PC-9 (cell line): ENCODE results near the gene JAGN1. TPM values are rescaled to one million over a fixed set of nuclear protein-coding genes. Genes with fewer than 3 reads are reported as not detected.
A peak's percentile ranks its signal among the peaks of the same experiment; 100 is the strongest.

Experiments
- BruUV-seq: library from RNA; stranded (reverse); fragments of 400-500 nt; replicated peaks from 2 replicates; lab custom pipeline; 2021; lab: Mats Ljungman, UMichigan
- CTCF ChIA-PET: fragments of 300-600 bp; sonication (Branson Sonifier 250); formaldehyde crosslinking; loops from one replicate; lab custom pipeline; 2022; ENCODE audit warnings: antibody characterized with exemption; lab: Charles Lee
- POLR2A ChIA-PET: fragments of 300-600 bp; sonication (Branson Sonifier 250); formaldehyde crosslinking; loops from one replicate; lab custom pipeline; 2022; ENCODE audit warnings: antibody characterized with exemption; ENCODE audit not compliant: unreplicated experiment; lab: Charles Lee
- DNase-seq, 2 experiments: peaks; one replicate each; pipeline versions ENCODE4 v3.0.0 to v3.0.0-alpha.2; 2015 to 2022; ENCODE audit warnings: mixed read lengths in 1 of 2
- H2AFZ ChIP-seq: fragments of 200-600 bp; sonication (generic); 2 replicates; pipeline ENCODE4 v1.8.1; 2017; ENCODE audit warnings: antibody characterized with exemption
- H3F3A ChIP-seq: fragments of 200-600 bp; sonication (generic); 2 replicates; pipeline ENCODE4 v1.8.1; 2017; ENCODE audit warnings: antibody characterized with exemption, mild to moderate bottlenecking, low read depth; ENCODE audit not compliant: insufficient read depth
- H3K27ac ChIP-seq: fragments of 200-600 bp; sonication (generic); 2 replicates; pipeline ENCODE4 v1.6.1; 2016; ENCODE audit warnings: mixed run types
- H3K27me3 ChIP-seq: fragments of 200-600 bp; sonication (generic); 2 replicates; pipeline ENCODE4 v1.6.1; 2016; ENCODE audit warnings: low read depth, mixed run types; ENCODE audit not compliant: insufficient read depth
- H3K36me3 ChIP-seq: fragments of 200-600 bp; sonication (generic); 2 replicates; pipeline ENCODE4 v1.6.1; 2016; ENCODE audit warnings: low read depth, mixed run types
- H3K4me1 ChIP-seq: fragments of 200-600 bp; sonication (generic); replicated peaks from 2 replicates; pipeline ENCODE4 v1.6.1; 2016; ENCODE audit warnings: mixed run types; ENCODE audit not compliant: insufficient read depth
- H3K4me2 ChIP-seq: fragments of 200-600 bp; sonication (generic); 2 replicates; pipeline ENCODE4 v1.6.1; 2017; ENCODE audit warnings: mixed run types
- H3K4me3 ChIP-seq: fragments of 200-600 bp; sonication (generic); 2 replicates; pipeline ENCODE4 v1.6.1; 2016; ENCODE audit warnings: mixed run types
- H3K79me2 ChIP-seq: fragments of 200-600 bp; sonication (generic); 2 replicates; pipeline ENCODE4 v1.6.1; 2017; ENCODE audit warnings: low read depth, mixed run types
- H3K9me2 ChIP-seq: fragments of 200-600 bp; sonication (generic); 2 replicates; pipeline ENCODE4 v1.8.1; 2017; ENCODE audit warnings: mild to moderate bottlenecking; ENCODE audit not compliant: insufficient read depth
- H3K9me3 ChIP-seq: fragments of 200-600 bp; sonication (generic); 2 replicates; pipeline ENCODE4 v1.8.1; 2016; ENCODE audit warnings: low read depth; ENCODE audit not compliant: insufficient read depth
- H4K20me1 ChIP-seq: fragments of 200-600 bp; sonication (generic); 2 replicates; pipeline ENCODE4 v1.8.1; 2017; ENCODE audit not compliant: insufficient read depth
- CTCF ChIP-seq: fragments of 200-600 bp; sonication (generic); conservative IDR thresholded peaks from 2 replicates; pipeline ENCODE4 v1.6.1; 2017; ENCODE audit warnings: mixed run types, antibody characterized with exemption, mild to moderate bottlenecking, moderate library complexity
- EZH2 ChIP-seq: fragments of 200-600 bp; sonication (generic); IDR thresholded peaks from 2 replicates; pipeline ENCODE4 v1.8.0; 2017; ENCODE audit warnings: antibody characterized with exemption, low read depth
- intact Hi-C: fragments of 100-400 bp; cut with micrococcal nuclease; formaldehyde crosslinking; loops from one replicate; pipeline ENCODE4 v1.10.0; 2022; ENCODE audit not compliant: unreplicated experiment
- total RNA-seq: library from RNA; stranded (reverse); gene quantifications from 2 replicates; pipeline ENCODE4 v1.2.3, GENCODE V29; 2021

The JAGN1 gene
- total RNA-seq, 1 experiment from 2014 or later = 52.4 TPM

GRCh38 chr3:9916734-9917680, 26.6 kb downstream of the JAGN1 start, which contains the start of gene IL17RC:
TSS of gene IL17RC (plus strand) at chr3:9917098. CDS start at chr3:9917316, 218 bp downstream.
- Histone ChIP-seq H3K4me1 (peaks cover 41% of the 10 kb centered on the region), H3K27me3 (no peaks in the 10 kb centered on the region), H3K4me2 (peak within 1 kb of the TSS; percentile 95), H3K4me3 (peak within 1 kb of the TSS; percentile 70), H3K9me3 (no peaks in the 10 kb centered on the region), H2AFZ (peak within 1 kb of the TSS; percentile 77), H3F3A (peaks cover 16% of the 10 kb centered on the region), H3K36me3 (no peaks in the 10 kb centered on the region), H3K79me2 (no peaks in the 10 kb centered on the region), H3K9me2 (no peaks in the 10 kb centered on the region), H3K27ac (no peak within 1 kb of the TSS), H4K20me1 (no peaks in the 10 kb centered on the region)
- BruUV-seq = TSS peak; percentile 36
- peak; percentile 86 to 91 for DNase-seq
- POLR2A ChIA-PET = interaction anchor here (0.6 to 1.0 kb wide), 3 partner anchors 17 to 76 kb away, joined by 3 to 5 read pairs (median 4); partner anchors contain the start of genes CRELD1 and JAGN1
- intact Hi-C loops = loop anchor here (1.0 kb wide), 1 partner anchor 16 kb away; the partner anchor contains the start of gene CRELD1
- TF ChIP-seq CTCF = no peak
- no peak for TF ChIP-seq EZH2
- CTCF ChIA-PET = interaction anchor here (1.0 kb wide), 1 partner anchor 46 kb away, joined by 3 read pairs; no protein-coding TSS in a partner anchor

DNA sequence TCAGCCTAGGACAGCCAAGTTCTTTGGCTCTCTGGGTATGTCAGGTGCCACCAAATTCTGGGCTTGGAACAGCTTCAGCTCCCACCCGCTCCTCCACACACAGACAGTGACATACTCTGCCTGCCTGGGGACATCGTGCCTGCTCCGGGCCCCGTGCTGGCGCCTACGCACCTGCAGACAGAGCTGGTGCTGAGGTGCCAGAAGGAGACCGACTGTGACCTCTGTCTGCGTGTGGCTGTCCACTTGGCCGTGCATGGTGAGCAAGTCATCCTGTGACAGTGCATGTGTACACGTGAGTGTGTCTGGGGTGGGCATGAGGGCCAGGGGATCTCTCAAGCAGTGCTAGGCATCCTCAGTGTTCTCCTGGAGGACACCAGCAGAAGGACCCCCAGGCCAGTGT, 27.4 kb downstream of the JAGN1 start:
- DNase-seq = no peak
- Histone ChIP-seq H3K9me2 (no peaks in the 10 kb centered on the region), H3K4me2 (peak overlapping the region; percentile 95), H3K36me3 (no peaks in the 10 kb centered on the region), H3K27ac (no peak overlapping the region), H4K20me1 (no peaks in the 10 kb centered on the region), H3K27me3 (no peaks in the 10 kb centered on the region), H3K79me2 (no peaks in the 10 kb centered on the region), H3K4me3 (peak overlapping the region; percentile 70; the same call in 1 of the 2 replicates), H3F3A (peaks cover 8% of the 10 kb centered on the region), H3K4me1 (peaks cover 33% of the 10 kb centered on the region), H2AFZ (no peak overlapping the region), H3K9me3 (no peaks in the 10 kb centered on the region)
- ChIA-PET CTCF (no interaction called here), POLR2A (no interaction called here)
- no TSS peak for BruUV-seq
- intact Hi-C loops = loop anchor here (1.0 kb wide), 1 partner anchor 15 kb away; the partner anchor contains the start of gene CRELD1
- TF ChIP-seq EZH2 (no peak), CTCF (no peak)

DNA sequence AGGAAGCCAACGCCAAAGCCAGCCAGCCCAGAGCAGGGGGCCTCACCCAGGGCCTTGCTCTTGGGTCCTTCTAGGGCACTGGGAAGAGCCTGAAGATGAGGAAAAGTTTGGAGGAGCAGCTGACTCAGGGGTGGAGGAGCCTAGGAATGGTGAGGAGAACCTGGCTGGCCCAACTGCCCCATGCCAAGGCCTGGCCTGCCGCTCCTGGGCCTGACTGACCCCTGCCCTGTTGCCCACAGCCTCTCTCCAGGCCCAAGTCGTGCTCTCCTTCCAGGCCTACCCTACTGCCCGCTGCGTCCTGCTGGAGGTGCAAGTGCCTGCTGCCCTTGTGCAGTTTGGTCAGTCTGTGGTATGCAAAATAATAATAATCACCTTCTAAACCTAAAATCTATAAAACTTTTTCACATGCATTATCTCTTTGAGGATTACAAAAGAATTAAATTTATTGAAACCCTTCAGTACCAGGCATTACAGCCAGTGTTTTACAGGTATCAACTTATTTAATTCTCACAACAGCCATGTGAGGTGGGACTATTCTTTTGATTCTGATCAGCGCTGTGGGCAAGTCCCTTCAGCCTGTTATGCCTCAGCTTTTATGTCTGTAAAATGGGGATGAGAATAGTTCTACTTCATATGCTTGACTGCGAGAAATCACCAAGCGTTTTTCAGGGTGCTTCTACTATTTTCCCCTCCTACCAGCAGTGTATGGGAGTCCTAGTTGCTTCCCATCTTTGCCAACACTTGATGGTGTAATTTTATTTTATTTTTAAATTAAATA, 28.0 kb downstream of the JAGN1 start:
- no peak overlapping the region for H3K27ac ChIP-seq
- H4K20me1 ChIP-seq = no peaks in the 10 kb centered on the region
- no peaks in the 10 kb centered on the region for H3K27me3 ChIP-seq
- H3K4me3 ChIP-seq = no peak overlapping the region
- DNase-seq = no peak
- peaks cover 26% of the 10 kb centered on the region for H3K4me1 ChIP-seq
- H3K79me2 ChIP-seq = no peaks in the 10 kb centered on the region
- CTCF ChIA-PET = no interaction called here
- H3F3A ChIP-seq = 0 out of 2 replicates have a peak, but pooled peaks cover 5% of the 10 kb centered on the region
- H2AFZ ChIP-seq = no peak overlapping the region
- BruUV-seq = no TSS peak
- no peaks in the 10 kb centered on the region for H3K9me2 ChIP-seq
- no peaks in the 10 kb centered on the region for H3K9me3 ChIP-seq
- H3K36me3 ChIP-seq = no peaks in the 10 kb centered on the region
- TF ChIP-seq CTCF = no peak
- no peak for TF ChIP-seq EZH2
- intact Hi-C loops = no loop called here
- POLR2A ChIA-PET = no interaction called here
- H3K4me2 ChIP-seq = peak overlapping the region; percentile 95
